ENCODE results near the gene TRIM44.

Gene TRIM44

GRCh38 chr11:35791088-35791958, 128.7 kb downstream of the TRIM44 start:
- DNase-seq (ENCODE audit: low read depth): no peak

GRCh38 chr11:35792148-35792845, 129.7 kb downstream of the TRIM44 start:
- no peak for DNase-seq (ENCODE audit: low read depth)

- no peak for DNase-seq (ENCODE audit: low read depth)
These were observed 130.2 kb downstream of the TRIM44 start for GRCh38 chr11:35792846-35793192.

- no peak for DNase-seq (ENCODE audit: low read depth)
These were observed 131.8 kb downstream of the TRIM44 start for GRCh38 chr11:35794333-35794732.

- no peak for DNase-seq (ENCODE audit: low read depth)
These were observed 132.3 kb downstream of the TRIM44 start for GRCh38 chr11:35794850-35795249.

- DNase-seq (ENCODE audit: low read depth): no peak
These were observed 134.0 kb downstream of the TRIM44 start for GRCh38 chr11:35796562-35796961.

- no peak for DNase-seq (ENCODE audit: low read depth)
These were observed 135.8 kb downstream of the TRIM44 start for GRCh38 chr11:35798423-35798822.

GRCh38 chr11:35798983-35799382, 136.4 kb downstream of the TRIM44 start:
- no peak for DNase-seq (ENCODE audit: low read depth)

GRCh38 chr11:35799655-35800054, 137.1 kb downstream of the TRIM44 start:
- no peak for DNase-seq (ENCODE audit: low read depth)

- no peak for DNase-seq (ENCODE audit: low read depth)
These were observed 138.7 kb downstream of the TRIM44 start for GRCh38 chr11:35800970-35801953.

- no peak for DNase-seq (ENCODE audit: low read depth)
These were observed 139.6 kb downstream of the TRIM44 start for GRCh38 chr11:35802221-35802620.

GRCh38 chr11:35802672-35803071, 140.1 kb downstream of the TRIM44 start:
- no peak for DNase-seq (ENCODE audit: low read depth)

- DNase-seq (ENCODE audit: low read depth): no peak
These were observed 140.5 kb downstream of the TRIM44 start for GRCh38 chr11:35803115-35803514.

- DNase-seq (ENCODE audit: low read depth): no peak
These were observed 142.0 kb downstream of the TRIM44 start for GRCh38 chr11:35804451-35805040.

- DNase-seq (ENCODE audit: low read depth): no peak
These were observed 147.0 kb downstream of the TRIM44 start for GRCh38 chr11:35809561-35809960.

GRCh38 chr11:35810045-35810645, 147.6 kb downstream of the TRIM44 start:
- no peak for DNase-seq (ENCODE audit: low read depth)

GRCh38 chr11:35811783-35812182, 149.2 kb downstream of the TRIM44 start:
- DNase-seq (ENCODE audit: low read depth): no peak

GRCh38 chr11:35812828-35813227, 150.3 kb downstream of the TRIM44 start:
- no peak for DNase-seq (ENCODE audit: low read depth)

- no peak for DNase-seq (ENCODE audit: low read depth)
These were observed 151.6 kb downstream of the TRIM44 start for GRCh38 chr11:35814081-35814695.

GRCh38 chr11:35814720-35815305, 152.2 kb downstream of the TRIM44 start:
- no peak for DNase-seq (ENCODE audit: low read depth)
